ENCODE data around the gene REPS2. TPM values are rescaled to one million over a fixed set of nuclear protein-coding genes. Genes with fewer than 3 reads are reported as not detected.

REPS2 gene
- total RNA-seq, 4 donors from 2014 or later, result 18.2 to 68.4 (median 20.2) TPM

DNA sequence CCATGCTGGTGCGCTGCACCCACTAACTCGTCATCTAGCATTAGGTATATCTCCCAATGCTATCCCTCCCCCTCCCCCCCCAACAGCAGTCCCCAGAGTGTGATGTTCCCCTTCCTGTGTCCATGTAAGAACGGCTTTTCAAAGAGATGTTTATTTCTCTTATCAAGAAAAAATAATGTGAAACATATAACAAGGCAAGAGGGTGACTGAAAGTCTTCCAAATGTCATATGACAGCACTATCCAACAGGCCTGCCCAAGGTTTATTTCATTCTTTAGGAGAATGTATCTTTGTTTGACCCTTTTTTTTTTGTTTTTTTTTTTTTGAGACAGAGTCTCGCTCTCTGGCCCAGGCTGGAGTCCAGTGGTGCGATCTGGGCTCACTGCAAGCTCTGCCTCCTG, 29.9 kb upstream of the REPS2 start:
- Histone ChIP-seq H3K36me3 (no peaks in the 10 kb centered on the region), H3K4me1 (no peaks in the 10 kb centered on the region), H3K27ac (no peak overlapping the region), H3K9me3 (no peaks in the 10 kb centered on the region), H3K4me3 (no peak overlapping the region), H3K27me3 (no peaks in the 10 kb centered on the region)
- DNase-seq, result no peak
- intact Hi-C loops (cut with DNase I; ENCODE audit: low total_unique reads), result no loop called here
- no peak for TF ChIP-seq POLR2A (IDR thresholded peaks at IDR 0.05)
- TF ChIP-seq, protein P1, sequence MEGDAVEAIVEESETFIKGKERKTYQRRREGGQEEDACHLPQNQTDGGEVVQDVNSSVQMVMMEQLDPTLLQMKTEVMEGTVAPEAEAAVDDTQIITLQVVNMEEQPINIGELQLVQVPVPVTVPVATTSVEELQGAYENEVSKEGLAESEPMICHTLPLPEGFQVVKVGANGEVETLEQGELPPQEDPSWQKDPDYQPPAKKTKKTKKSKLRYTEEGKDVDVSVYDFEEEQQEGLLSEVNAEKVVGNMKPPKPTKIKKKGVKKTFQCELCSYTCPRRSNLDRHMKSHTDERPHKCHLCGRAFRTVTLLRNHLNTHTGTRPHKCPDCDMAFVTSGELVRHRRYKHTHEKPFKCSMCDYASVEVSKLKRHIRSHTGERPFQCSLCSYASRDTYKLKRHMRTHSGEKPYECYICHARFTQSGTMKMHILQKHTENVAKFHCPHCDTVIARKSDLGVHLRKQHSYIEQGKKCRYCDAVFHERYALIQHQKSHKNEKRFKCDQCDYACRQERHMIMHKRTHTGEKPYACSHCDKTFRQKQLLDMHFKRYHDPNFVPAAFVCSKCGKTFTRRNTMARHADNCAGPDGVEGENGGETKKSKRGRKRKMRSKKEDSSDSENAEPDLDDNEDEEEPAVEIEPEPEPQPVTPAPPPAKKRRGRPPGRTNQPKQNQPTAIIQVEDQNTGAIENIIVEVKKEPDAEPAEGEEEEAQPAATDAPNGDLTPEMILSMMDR (IDR thresholded peaks at IDR 0.05), result no peak

DNA sequence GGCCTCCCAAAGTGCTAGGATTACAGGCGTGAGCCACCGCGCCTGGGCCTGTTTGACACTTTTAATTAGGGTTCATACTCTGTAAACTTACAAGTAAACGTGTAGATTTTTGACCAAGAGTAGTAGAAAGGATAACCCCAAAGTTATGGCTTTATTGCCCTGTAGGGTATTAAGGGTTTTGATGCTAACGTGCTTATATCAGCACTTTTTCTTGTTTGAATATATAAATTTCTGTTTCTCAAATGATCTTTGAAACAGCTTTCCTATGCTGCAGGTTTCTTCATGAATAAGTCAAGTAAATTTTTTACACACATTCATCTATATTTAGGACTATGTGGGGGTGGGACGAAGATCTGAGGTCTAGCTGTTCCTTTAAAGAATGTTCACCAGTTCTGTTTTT, 29.3 kb upstream of the REPS2 start:
- Histone ChIP-seq H3K27ac (no peak overlapping the region), H3K4me3 (no peak overlapping the region), H3K9me3 (no peaks in the 10 kb centered on the region), H3K4me1 (no peaks in the 10 kb centered on the region), H3K27me3 (no peaks in the 10 kb centered on the region), H3K36me3 (no peaks in the 10 kb centered on the region)
- TF ChIP-seq POLR2A (IDR thresholded peaks at IDR 0.05), result no peak
- TF ChIP-seq, protein P1 (IDR thresholded peaks at IDR 0.05), result no peak
- DNase-seq, result no peak
- intact Hi-C loops (cut with DNase I; ENCODE audit: low total_unique reads), result no loop called here

DNA sequence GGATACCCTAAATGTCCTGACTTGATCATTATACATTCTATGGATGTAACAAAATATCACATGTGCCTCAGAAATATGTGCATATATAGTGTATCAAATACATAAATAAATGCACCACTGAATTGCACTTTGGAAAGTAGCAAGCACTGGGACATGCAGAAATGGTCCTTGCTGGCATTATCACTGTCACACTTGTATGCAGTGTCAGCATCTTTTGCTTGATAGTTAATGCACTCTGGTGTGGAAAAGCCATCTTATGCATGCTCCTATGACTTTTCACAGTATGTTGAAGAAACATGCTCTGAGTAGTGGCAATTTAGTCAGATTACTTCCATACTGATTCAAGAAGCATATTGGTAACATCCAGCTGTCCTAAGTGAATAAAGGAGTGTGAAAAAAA, 27.5 kb upstream of the REPS2 start:
- H3K4me3 ChIP-seq, result no peak overlapping the region
- no peak overlapping the region for H3K27ac ChIP-seq
- DNase-seq, result no peak
- no peaks in the 10 kb centered on the region for H3K9me3 ChIP-seq
- no peaks in the 10 kb centered on the region for H3K27me3 ChIP-seq
- no peaks in the 10 kb centered on the region for H3K36me3 ChIP-seq
- intact Hi-C loops (cut with DNase I; ENCODE audit: low total_unique reads), result no loop called here
- no peaks in the 10 kb centered on the region for H3K4me1 ChIP-seq
- TF ChIP-seq, protein P1 (IDR thresholded peaks at IDR 0.05), result no peak
- no peak for TF ChIP-seq POLR2A (IDR thresholded peaks at IDR 0.05)

DNA sequence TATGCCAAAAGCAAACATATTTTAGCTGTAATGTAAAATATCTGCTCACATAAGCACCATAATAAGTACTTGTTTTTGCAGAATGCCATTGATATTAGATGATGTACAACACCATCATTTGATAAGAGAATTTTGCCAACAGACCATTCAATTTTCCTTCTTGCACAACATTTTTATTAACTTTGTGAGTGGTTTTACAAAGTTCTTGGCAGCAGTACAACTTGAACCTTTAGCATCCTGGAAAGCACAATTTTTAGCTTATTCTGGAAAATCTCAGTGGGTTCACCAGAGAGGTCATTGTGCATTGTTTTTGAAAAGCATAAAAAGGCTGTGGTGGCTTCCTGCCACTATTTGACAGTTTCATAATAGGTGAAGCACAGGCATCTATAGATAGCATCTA, 26.4 kb upstream of the REPS2 start:
- H3K9me3 ChIP-seq, result no peaks in the 10 kb centered on the region
- intact Hi-C loops (cut with DNase I; ENCODE audit: low total_unique reads), result no loop called here
- no peak for DNase-seq
- no peaks in the 10 kb centered on the region for H3K27me3 ChIP-seq
- no peak for TF ChIP-seq POLR2A (IDR thresholded peaks at IDR 0.05)
- TF ChIP-seq, protein P1 (IDR thresholded peaks at IDR 0.05), result no peak
- no peak overlapping the region for H3K27ac ChIP-seq
- H3K4me1 ChIP-seq, result no peaks in the 10 kb centered on the region
- no peaks in the 10 kb centered on the region for H3K36me3 ChIP-seq
- H3K4me3 ChIP-seq, result no peak overlapping the region

DNA sequence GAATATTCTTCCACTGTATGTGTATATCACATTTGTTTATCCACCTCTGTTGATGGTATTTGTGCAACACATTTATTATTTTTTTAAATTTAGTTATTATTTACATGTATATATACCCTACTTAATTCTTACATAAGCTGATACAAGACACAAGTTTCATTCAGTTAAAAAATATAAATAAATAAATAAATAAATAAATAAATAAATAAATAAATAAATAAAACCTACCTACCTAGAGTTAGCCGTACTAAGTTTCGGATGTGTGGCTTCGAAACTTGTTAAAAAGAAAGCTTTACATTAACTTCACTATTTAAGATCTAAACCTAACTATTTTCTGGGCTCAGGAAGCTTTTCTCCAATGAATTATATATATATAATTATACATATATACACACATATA, 23.3 kb upstream of the REPS2 start:
- no peaks in the 10 kb centered on the region for H3K36me3 ChIP-seq
- intact Hi-C loops (cut with DNase I; ENCODE audit: low total_unique reads), result no loop called here
- no peak overlapping the region for H3K27ac ChIP-seq
- no peak overlapping the region for H3K4me3 ChIP-seq
- no peak for TF ChIP-seq POLR2A (IDR thresholded peaks at IDR 0.05)
- TF ChIP-seq, protein P1 (IDR thresholded peaks at IDR 0.05), result no peak
- H3K27me3 ChIP-seq, result no peaks in the 10 kb centered on the region
- no peaks in the 10 kb centered on the region for H3K4me1 ChIP-seq
- DNase-seq, result no peak
- no peaks in the 10 kb centered on the region for H3K9me3 ChIP-seq
